Fibroblast of skin of right quadriceps (primary cell): ENCODE results near the gene CDIPT.
A peak's percentile ranks its signal among the peaks of the same experiment; 100 is the strongest.
"Not testable (repeated sequence)": the region's sequence is repeated elsewhere in the genome, so short reads cannot be mapped to it uniquely, and the experiment has no call there.

Source experiments
- DNase-seq: peaks from one replicate; pipeline ENCODE4 v3.0.0-alpha.2; 2013

Gene CDIPT

GRCh38 chr16:29862884-29863668 is at the start of gene CDIPT:
TSS of gene CDIPT (minus strand) at chr16:29863226. CDS start at chr16:29862857, 369 bp downstream.
- peak; percentile 97 for DNase-seq

- no peak for DNase-seq
Observed at GRCh38 chr16:29912087-29912486, 49.1 kb upstream of the CDIPT start.

- DNase-seq: no peak
Observed at GRCh38 chr16:29911676-29912010, 48.6 kb upstream of the CDIPT start.

GRCh38 chr16:29910819-29911675 is 48.0 kb upstream of the CDIPT start:
- DNase-seq: no peak

- DNase-seq: not testable (repeated sequence)
Observed at GRCh38 chr16:29909851-29910250, 46.8 kb upstream of the CDIPT start.

- DNase-seq: peak; percentile 51
Observed at GRCh38 chr16:29909391-29909790, 46.4 kb upstream of the CDIPT start.

GRCh38 chr16:29908719-29909220 is 45.7 kb upstream of the CDIPT start:
- DNase-seq: no peak

- no peak for DNase-seq
Observed at GRCh38 chr16:29907973-29908372, 44.9 kb upstream of the CDIPT start.

GRCh38 chr16:29906520-29907244 is 43.7 kb upstream of the CDIPT start:
- DNase-seq: no peak

- DNase-seq: no peak
Observed at GRCh38 chr16:29905668-29906067, 42.6 kb upstream of the CDIPT start.

- DNase-seq: no peak
Observed at GRCh38 chr16:29904947-29905346, 41.9 kb upstream of the CDIPT start.

- no peak for DNase-seq
Observed at GRCh38 chr16:29903590-29903989, 40.6 kb upstream of the CDIPT start.

GRCh38 chr16:29901607-29901945 is 38.5 kb upstream of the CDIPT start:
- DNase-seq: no peak

GRCh38 chr16:29900888-29901606 is 38.0 kb upstream of the CDIPT start:
- DNase-seq: no peak

GRCh38 chr16:29900102-29900887 is 37.3 kb upstream of the CDIPT start, which contains the start of gene ASPHD1:
TSS of gene ASPHD1 (plus strand) at chr16:29900488. CDS start at chr16:29900972, 484 bp downstream.
- peak; percentile 78 for DNase-seq

GRCh38 chr16:29899516-29900101 is 36.6 kb upstream of the CDIPT start, which contains the start of gene SEZ6L2:
TSS of gene SEZ6L2 (minus strand) at chr16:29899550. CDS start at chr16:29899019, 531 bp downstream.
- peak; percentile 85 for DNase-seq

GRCh38 chr16:29898804-29899515 is 35.9 kb upstream of the CDIPT start:
- peak; percentile 10 for DNase-seq

GRCh38 chr16:29898135-29898803 is 35.2 kb upstream of the CDIPT start:
- no peak for DNase-seq

GRCh38 chr16:29897333-29897732 is 34.3 kb upstream of the CDIPT start:
- no peak for DNase-seq

- no peak for DNase-seq
Observed at GRCh38 chr16:29896841-29897240, 33.8 kb upstream of the CDIPT start.
